HepG2 (cell line): ENCODE results near the gene CRTC2. TPM values are rescaled to one million over a fixed set of nuclear protein-coding genes. Genes with fewer than 3 reads are reported as not detected.
A peak's percentile ranks its signal among the peaks of the same experiment; 100 is the strongest.

ENCODE experiments used
- BCL3 ChIP-seq: sonication (generic); formaldehyde crosslinking; IDR thresholded peaks from 2 replicates; pipeline ENCODE4 v1.5.1; 2020; ENCODE audit warnings: mild to moderate bottlenecking, missing genetic modification reagents, moderate library complexity
- CBFB ChIP-seq: sonication (generic); formaldehyde crosslinking; IDR thresholded peaks from 2 replicates; pipeline ENCODE4 v1.4.0; 2020; ENCODE audit warnings: missing genetic modification reagents
- CREB1 ChIP-seq, 2 experiments: fragments of 450-650 bp in 1 of 2; IDR thresholded peaks; 2 replicates each; pipeline ENCODE4 v1.6.1; 2016 to 2017; ENCODE audit warnings: control low read depth in 1 of 2, mild to moderate bottlenecking in 1 of 2, missing compliant biosample characterization in 1 of 2, missing genetic modification characterization in 1 of 2
- HOXA5 ChIP-seq: sonication (generic); formaldehyde crosslinking; IDR thresholded peaks from 2 replicates; pipeline ENCODE4 v1.4.0; 2020; ENCODE audit warnings: missing genetic modification reagents
- KLF12 ChIP-seq: sonication (generic); formaldehyde crosslinking; IDR thresholded peaks from 2 replicates; pipeline ENCODE4 v1.4.0; 2020; ENCODE audit warnings: missing genetic modification reagents, borderline replicate concordance
- PHB2 ChIP-seq: fragments of 450-650 bp; IDR thresholded peaks from 2 replicates; pipeline ENCODE4 v1.6.1; 2018; ENCODE audit not compliant: partially characterized antibody
- POLR2G ChIP-seq: fragments of 200-400 bp; formaldehyde crosslinking; IDR thresholded peaks from 2 replicates; pipeline ENCODE4 v1.6.1; 2018; ENCODE audit warnings: mild to moderate bottlenecking, low read depth, low read length, moderate library complexity
- ZBTB44 ChIP-seq: sonication (generic); formaldehyde crosslinking; IDR thresholded peaks from 2 replicates; pipeline ENCODE4 v1.4.0; 2020; ENCODE audit warnings: missing genetic modification reagents
- ZNF121 ChIP-seq: sonication (generic); formaldehyde crosslinking; IDR thresholded peaks from 2 replicates; pipeline ENCODE4 v1.5.0; 2020; ENCODE audit warnings: mild to moderate bottlenecking, missing genetic modification reagents
- ZNF709 ChIP-seq: sonication (generic); formaldehyde crosslinking; IDR thresholded peaks from 2 replicates; pipeline ENCODE4 v1.5.0; 2020; ENCODE audit warnings: mild to moderate bottlenecking, missing genetic modification reagents
- ZNF878 ChIP-seq: sonication (generic); formaldehyde crosslinking; IDR thresholded peaks from 2 replicates; pipeline ENCODE4 v1.8.1; 2023; ENCODE audit warnings: mild to moderate bottlenecking, missing genetic modification reagents, moderate library complexity
- polyA plus RNA-seq, 8 experiments: library from polyadenylated mRNA; depleted of rRNA in 3 of 8; stranded (reverse) in 7 of 8; unstranded in 1 of 8; fragments of >200 nt; fragmentation: Illumina TruSeq in 4 of 8; extraction: Trizol in 4 of 8; gene quantifications; 2 replicates each; pipeline versions ENCODE4 v1.2.1 to v1.2.3, GENCODE V29; 2011 to 2016; ENCODE audit warnings: low read depth in 4 of 8, missing spikeins in 1 of 8, mixed read lengths in 1 of 8; ENCODE audit not compliant: insufficient read depth in 1 of 8
- total RNA-seq, 5 experiments: library from RNA; depleted of rRNA; stranded (reverse); fragments of >200 nt; fragmentation: Illumina TruSeq; extraction: Trizol; gene quantifications; 2 replicates each; pipeline ENCODE4 v1.2.3, GENCODE V29; 2016; ENCODE audit warnings: low read depth in 1 of 5
- TF ChIP-seq, protein P1 (sequence below): sonication (generic); formaldehyde crosslinking; IDR thresholded peaks from 2 replicates; pipeline ENCODE4 v1.4.0; 2020; ENCODE audit warnings: mild to moderate bottlenecking, missing genetic modification reagents
- TF ChIP-seq, protein P2 (sequence below): IDR thresholded peaks from 2 replicates; pipeline ENCODE4 v1.6.1; 2016; ENCODE audit warnings: low read depth, control low read depth
- TF ChIP-seq, protein P3 (sequence below): sonication (generic); formaldehyde crosslinking; IDR thresholded peaks from 2 replicates; pipeline ENCODE4 v1.4.0; 2020; ENCODE audit warnings: missing genetic modification reagents
- TF ChIP-seq, protein P4 (sequence below): sonication (generic); formaldehyde crosslinking; IDR thresholded peaks from 2 replicates; pipeline ENCODE4 v1.4.0; 2020; ENCODE audit warnings: mild to moderate bottlenecking, missing genetic modification reagents

CRTC2 gene
- total and polyA plus RNA-seq, 2 of the 13 experiments (the other 11 are each of a cell fraction or from before 2014, with no cell fraction given) = 6.1 to 26.7 TPM

GRCh38 chr1:153958111-153958960 is at the start of gene CRTC2 (continued):
- TF ChIP-seq, protein P1, sequence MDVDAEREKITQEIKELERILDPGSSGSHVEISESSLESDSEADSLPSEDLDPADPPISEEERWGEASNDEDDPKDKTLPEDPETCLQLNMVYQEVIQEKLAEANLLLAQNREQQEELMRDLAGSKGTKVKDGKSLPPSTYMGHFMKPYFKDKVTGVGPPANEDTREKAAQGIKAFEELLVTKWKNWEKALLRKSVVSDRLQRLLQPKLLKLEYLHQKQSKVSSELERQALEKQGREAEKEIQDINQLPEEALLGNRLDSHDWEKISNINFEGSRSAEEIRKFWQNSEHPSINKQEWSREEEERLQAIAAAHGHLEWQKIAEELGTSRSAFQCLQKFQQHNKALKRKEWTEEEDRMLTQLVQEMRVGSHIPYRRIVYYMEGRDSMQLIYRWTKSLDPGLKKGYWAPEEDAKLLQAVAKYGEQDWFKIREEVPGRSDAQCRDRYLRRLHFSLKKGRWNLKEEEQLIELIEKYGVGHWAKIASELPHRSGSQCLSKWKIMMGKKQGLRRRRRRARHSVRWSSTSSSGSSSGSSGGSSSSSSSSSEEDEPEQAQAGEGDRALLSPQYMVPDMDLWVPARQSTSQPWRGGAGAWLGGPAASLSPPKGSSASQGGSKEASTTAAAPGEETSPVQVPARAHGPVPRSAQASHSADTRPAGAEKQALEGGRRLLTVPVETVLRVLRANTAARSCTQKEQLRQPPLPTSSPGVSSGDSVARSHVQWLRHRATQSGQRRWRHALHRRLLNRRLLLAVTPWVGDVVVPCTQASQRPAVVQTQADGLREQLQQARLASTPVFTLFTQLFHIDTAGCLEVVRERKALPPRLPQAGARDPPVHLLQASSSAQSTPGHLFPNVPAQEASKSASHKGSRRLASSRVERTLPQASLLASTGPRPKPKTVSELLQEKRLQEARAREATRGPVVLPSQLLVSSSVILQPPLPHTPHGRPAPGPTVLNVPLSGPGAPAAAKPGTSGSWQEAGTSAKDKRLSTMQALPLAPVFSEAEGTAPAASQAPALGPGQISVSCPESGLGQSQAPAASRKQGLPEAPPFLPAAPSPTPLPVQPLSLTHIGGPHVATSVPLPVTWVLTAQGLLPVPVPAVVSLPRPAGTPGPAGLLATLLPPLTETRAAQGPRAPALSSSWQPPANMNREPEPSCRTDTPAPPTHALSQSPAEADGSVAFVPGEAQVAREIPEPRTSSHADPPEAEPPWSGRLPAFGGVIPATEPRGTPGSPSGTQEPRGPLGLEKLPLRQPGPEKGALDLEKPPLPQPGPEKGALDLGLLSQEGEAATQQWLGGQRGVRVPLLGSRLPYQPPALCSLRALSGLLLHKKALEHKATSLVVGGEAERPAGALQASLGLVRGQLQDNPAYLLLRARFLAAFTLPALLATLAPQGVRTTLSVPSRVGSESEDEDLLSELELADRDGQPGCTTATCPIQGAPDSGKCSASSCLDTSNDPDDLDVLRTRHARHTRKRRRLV (CRISPR knock-in tag) = 0 out of 2 replicates have a peak, but pooled peaks have one; percentile 28
- TF ChIP-seq PHB2 (no peak), ZNF121 (CRISPR knock-in tag) (peak; percentile 30; the same call in 1 of the 2 replicates), KLF12 (CRISPR knock-in tag) (peak; percentile 65; the same call in 1 of the 2 replicates), CBFB (CRISPR knock-in tag) (peak; percentile 28; the same call in 1 of the 2 replicates), ZNF709 (CRISPR knock-in tag) (peak; percentile 65; the same call in 1 of the 2 replicates), BCL3 (peak; percentile 60; the same call in 1 of the 2 replicates), CREB1 (IDR thresholded peaks at IDR 0.05) (peak; percentile 68; the same call in 1 of the 2 replicates), CREB1 (CRISPR knock-in tag; IDR thresholded peaks at IDR 0.05) (peak; percentile 88), POLR2G (peak; percentile 86), ZBTB44 (CRISPR knock-in tag) (peak; percentile 53; the same call in 1 of the 2 replicates), ZNF878 (CRISPR knock-in tag) (peak; percentile 75; the same call in 1 of the 2 replicates), HOXA5 (CRISPR knock-in tag) (peak; percentile 86; the same call in 1 of the 2 replicates)
- TF ChIP-seq, protein P2, sequence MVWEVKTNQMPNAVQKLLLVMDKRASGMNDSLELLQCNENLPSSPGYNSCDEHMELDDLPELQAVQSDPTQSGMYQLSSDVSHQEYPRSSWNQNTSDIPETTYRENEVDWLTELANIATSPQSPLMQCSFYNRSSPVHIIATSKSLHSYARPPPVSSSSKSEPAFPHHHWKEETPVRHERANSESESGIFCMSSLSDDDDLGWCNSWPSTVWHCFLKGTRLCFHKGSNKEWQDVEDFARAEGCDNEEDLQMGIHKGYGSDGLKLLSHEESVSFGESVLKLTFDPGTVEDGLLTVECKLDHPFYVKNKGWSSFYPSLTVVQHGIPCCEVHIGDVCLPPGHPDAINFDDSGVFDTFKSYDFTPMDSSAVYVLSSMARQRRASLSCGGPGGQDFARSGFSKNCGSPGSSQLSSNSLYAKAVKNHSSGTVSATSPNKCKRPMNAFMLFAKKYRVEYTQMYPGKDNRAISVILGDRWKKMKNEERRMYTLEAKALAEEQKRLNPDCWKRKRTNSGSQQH = peak; percentile 59; the same call in 1 of the 2 replicates
- TF ChIP-seq, protein P3, sequence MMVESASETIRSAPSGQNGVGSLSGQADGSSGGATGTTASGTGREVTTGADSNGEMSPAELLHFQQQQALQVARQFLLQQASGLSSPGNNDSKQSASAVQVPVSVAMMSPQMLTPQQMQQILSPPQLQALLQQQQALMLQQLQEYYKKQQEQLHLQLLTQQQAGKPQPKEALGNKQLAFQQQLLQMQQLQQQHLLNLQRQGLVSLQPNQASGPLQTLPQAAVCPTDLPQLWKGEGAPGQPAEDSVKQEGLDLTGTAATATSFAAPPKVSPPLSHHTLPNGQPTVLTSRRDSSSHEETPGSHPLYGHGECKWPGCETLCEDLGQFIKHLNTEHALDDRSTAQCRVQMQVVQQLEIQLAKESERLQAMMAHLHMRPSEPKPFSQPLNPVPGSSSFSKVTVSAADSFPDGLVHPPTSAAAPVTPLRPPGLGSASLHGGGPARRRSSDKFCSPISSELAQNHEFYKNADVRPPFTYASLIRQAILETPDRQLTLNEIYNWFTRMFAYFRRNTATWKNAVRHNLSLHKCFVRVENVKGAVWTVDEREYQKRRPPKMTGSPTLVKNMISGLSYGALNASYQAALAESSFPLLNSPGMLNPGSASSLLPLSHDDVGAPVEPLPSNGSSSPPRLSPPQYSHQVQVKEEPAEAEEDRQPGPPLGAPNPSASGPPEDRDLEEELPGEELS (CRISPR knock-in tag) = peak; percentile 36; the same call in 1 of the 2 replicates
- TF ChIP-seq, protein P4, sequence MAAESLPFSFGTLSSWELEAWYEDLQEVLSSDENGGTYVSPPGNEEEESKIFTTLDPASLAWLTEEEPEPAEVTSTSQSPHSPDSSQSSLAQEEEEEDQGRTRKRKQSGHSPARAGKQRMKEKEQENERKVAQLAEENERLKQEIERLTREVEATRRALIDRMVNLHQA (CRISPR knock-in tag) = no peak
